ENCODE results near the gene SMC3. TPM values are rescaled to one million over a fixed set of nuclear protein-coding genes. Genes with fewer than 3 reads are reported as not detected.

The SMC3 gene
- total and polyA plus RNA-seq, 5 experiments from 2014 or later, result 53.9 to 77.6 (median 66.7) TPM

GRCh38 chr10:110569736-110570135, 2.2 kb downstream of the SMC3 start:
- ATAC-seq (no peak), DNase-seq (no peak)
- Mint-ChIP-seq H3K4me3 (peak overlapping the region; percentile 69 to 99 (median 95)), H3K4me1 (peaks cover 20 to 60% (median 51%) of the 10 kb centered on the region in 4 donors), H3K36me3 (peaks cover 0 to 23% (median 0%) of the 10 kb centered on the region in 3 donors), H3K27ac (peak overlapping the region in 6 of 10 donors; percentile 12 to 86 (median 50)), H3K9me3 (no peaks in the 10 kb centered on the region), H3K27me3 (peaks cover 0 to under 1% (median 0%) of the 10 kb centered on the region in 5 donors)
- POLR2A ChIA-PET, result no interaction called here

GRCh38 chr10:110571093-110571743, 3.7 kb downstream of the SMC3 start:
- peaks cover 23 to 68% (median 58%) of the 10 kb centered on the region in 4 donors for H3K4me1 Mint-ChIP-seq
- peaks cover 0 to 36% (median 2%) of the 10 kb centered on the region in 3 donors for H3K36me3 Mint-ChIP-seq
- DNase-seq (no peak), ATAC-seq (no peak)
- POLR2A ChIA-PET, result no interaction called here
- H3K4me3 Mint-ChIP-seq, result peak overlapping the region in 4 of 10 donors; percentile 1 to 36 (median 10)
- H3K27me3 Mint-ChIP-seq, result no peaks in the 10 kb centered on the region
- peak overlapping the region in 1 of 10 donors; percentile 13 for H3K27ac Mint-ChIP-seq
- no peaks in the 10 kb centered on the region for H3K9me3 Mint-ChIP-seq

DNA sequence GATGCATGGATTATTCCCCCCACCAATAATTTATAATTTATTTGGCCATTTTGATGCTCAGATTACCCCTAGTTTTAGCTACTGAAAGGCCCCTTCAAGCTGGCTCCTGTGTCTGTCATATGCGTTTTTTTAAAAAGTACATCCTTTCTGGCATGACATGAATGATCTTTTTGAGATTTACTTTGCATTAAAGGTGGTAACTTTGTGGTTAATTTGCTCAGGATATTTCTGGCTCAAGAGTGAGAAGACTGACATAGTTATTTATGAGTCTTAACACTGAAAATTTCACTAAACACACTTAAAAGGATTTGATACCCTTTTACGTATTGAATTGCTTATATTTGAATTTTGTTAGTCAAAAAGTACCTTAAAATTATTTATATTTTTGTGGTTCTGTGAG, 5.4 kb downstream of the SMC3 start:
- ATAC-seq (no peak), DNase-seq (no peak)
- peaks cover 0 to 46% (median 5%) of the 10 kb centered on the region in 3 donors for H3K36me3 Mint-ChIP-seq
- H3K4me1 Mint-ChIP-seq, result peaks cover 24 to 61% (median 55%) of the 10 kb centered on the region in 4 donors
- H3K4me3 Mint-ChIP-seq, result peak overlapping the region in 5 of 10 donors; percentile 30 to 70 (median 35)
- peak overlapping the region in 3 of 10 donors; percentile 15 to 62 (median 18) for H3K27ac Mint-ChIP-seq
- POLR2A ChIA-PET, result no interaction called here
- H3K27me3 Mint-ChIP-seq, result no peaks in the 10 kb centered on the region
- no peaks in the 10 kb centered on the region for H3K9me3 Mint-ChIP-seq

GRCh38 chr10:110574420-110574819, 6.9 kb downstream of the SMC3 start:
- H3K27ac Mint-ChIP-seq, result peak overlapping the region in 5 of 10 donors; percentile 11 to 68 (median 41)
- H3K4me1 Mint-ChIP-seq, result peaks cover 21 to 50% (median 46%) of the 10 kb centered on the region in 4 donors
- no peak for DNase-seq
- no peaks in the 10 kb centered on the region for H3K27me3 Mint-ChIP-seq
- peaks cover 4 to 60% (median 16%) of the 10 kb centered on the region in 3 donors for H3K36me3 Mint-ChIP-seq
- POLR2A ChIA-PET, result no interaction called here
- peak overlapping the region in 2 of 10 donors; percentile 8 to 41 for H3K4me3 Mint-ChIP-seq
- peak in 1 of 2 donors; percentile 17 for ATAC-seq
- no peaks in the 10 kb centered on the region for H3K9me3 Mint-ChIP-seq

GRCh38 chr10:110576220-110576619, 8.7 kb downstream of the SMC3 start:
- no peak overlapping the region for H3K4me3 Mint-ChIP-seq
- POLR2A ChIA-PET, result no interaction called here
- ATAC-seq, result no peak
- H3K36me3 Mint-ChIP-seq, result peaks cover 5 to 66% (median 19%) of the 10 kb centered on the region in 3 donors
- no peaks in the 10 kb centered on the region for H3K27me3 Mint-ChIP-seq
- H3K9me3 Mint-ChIP-seq, result no peaks in the 10 kb centered on the region
- peaks cover 14 to 35% (median 30%) of the 10 kb centered on the region in 4 donors for H3K4me1 Mint-ChIP-seq
- H3K27ac Mint-ChIP-seq, result peak overlapping the region in 4 of 10 donors; percentile 9 to 18 (median 14)
- DNase-seq, result no peak

- Mint-ChIP-seq H3K27ac (no peak overlapping the region), H3K36me3 (peaks cover 5 to 73% (median 19%) of the 10 kb centered on the region in 3 donors), H3K9me3 (no peaks in the 10 kb centered on the region), H3K27me3 (no peaks in the 10 kb centered on the region), H3K4me1 (peaks cover 14 to 30% (median 24%) of the 10 kb centered on the region in 4 donors), H3K4me3 (no peak overlapping the region)
- DNase-seq (no peak), ATAC-seq (no peak)
- POLR2A ChIA-PET, result no interaction called here
Measured at GRCh38 chr10:110577056-110577455, 9.6 kb downstream of the SMC3 start.

DNA sequence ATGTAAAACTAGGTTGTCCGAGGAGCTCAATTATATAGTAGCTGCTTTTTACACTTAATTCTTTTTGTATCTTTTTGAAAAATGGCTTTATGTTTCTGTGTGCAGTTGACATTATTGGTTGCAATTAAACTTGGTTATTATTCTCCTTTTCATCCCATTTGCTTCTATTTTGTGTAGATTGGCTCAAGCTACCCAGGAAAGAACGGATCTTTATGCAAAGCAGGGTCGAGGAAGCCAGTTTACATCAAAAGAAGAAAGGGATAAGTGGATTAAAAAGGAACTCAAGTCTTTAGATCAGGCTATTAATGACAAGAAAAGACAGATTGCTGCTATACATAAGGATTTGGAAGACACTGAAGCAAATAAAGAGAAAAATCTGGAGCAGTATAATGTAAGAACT, 16.5 kb downstream of the SMC3 start:
- H3K36me3 Mint-ChIP-seq, result peaks cover 5 to 91% (median 26%) of the 10 kb centered on the region in 3 donors
- H3K27ac Mint-ChIP-seq, result no peak overlapping the region
- ATAC-seq, result no peak

DNA sequence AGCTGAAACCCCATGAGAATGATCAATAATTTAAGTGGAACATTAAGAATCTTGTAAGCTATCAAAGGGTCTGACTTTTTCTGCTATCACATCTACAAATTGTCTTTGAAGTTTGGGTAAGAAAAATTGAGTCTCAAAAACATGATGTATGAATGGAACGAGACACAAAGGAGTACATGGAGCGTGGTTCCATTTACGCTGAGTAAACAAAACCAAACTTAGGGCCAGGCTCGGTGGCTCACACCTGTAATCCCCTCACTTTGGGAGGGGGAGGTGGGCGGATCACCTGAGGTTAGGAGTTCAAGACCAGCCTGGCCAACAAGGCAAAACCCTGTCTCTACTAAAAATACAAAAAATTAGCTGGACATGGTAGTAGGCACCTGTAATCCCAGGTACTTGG, 24.3 kb downstream of the SMC3 start:
- H3K27me3 Mint-ChIP-seq, result no peaks in the 10 kb centered on the region
- peaks cover 4 to 91% (median 18%) of the 10 kb centered on the region in 3 donors for H3K36me3 Mint-ChIP-seq
- no peaks in the 10 kb centered on the region for H3K4me1 Mint-ChIP-seq
- H3K9me3 Mint-ChIP-seq, result no peaks in the 10 kb centered on the region
- POLR2A ChIA-PET, result no interaction called here
- H3K27ac Mint-ChIP-seq, result no peak overlapping the region
- DNase-seq, result no peak
- no peak overlapping the region for H3K4me3 Mint-ChIP-seq
- ATAC-seq, result no peak

More for the DNA sequence above, 16.5 kb downstream of the SMC3 start:
- no peak for DNase-seq
- H3K4me3 Mint-ChIP-seq, result no peak overlapping the region
- no peaks in the 10 kb centered on the region for H3K27me3 Mint-ChIP-seq
- H3K4me1 Mint-ChIP-seq, result peaks cover 0 to 2% (median 0%) of the 10 kb centered on the region in 4 donors
- POLR2A ChIA-PET, result no interaction called here
- H3K9me3 Mint-ChIP-seq, result no peaks in the 10 kb centered on the region

GRCh38 chr10:110597476-110597875, 30.0 kb downstream of the SMC3 start:
- no peaks in the 10 kb centered on the region for H3K4me1 Mint-ChIP-seq
- ATAC-seq (no peak), DNase-seq (no peak)
- peak overlapping the region in 1 of 10 donors; percentile 43 for H3K27ac Mint-ChIP-seq
- POLR2A ChIA-PET, result no interaction called here
- H3K36me3 Mint-ChIP-seq, result peaks cover 6 to 87% (median 11%) of the 10 kb centered on the region in 3 donors
- H3K4me3 Mint-ChIP-seq, result no peak overlapping the region
- H3K27me3 Mint-ChIP-seq, result no peaks in the 10 kb centered on the region
- H3K9me3 Mint-ChIP-seq, result no peaks in the 10 kb centered on the region

GRCh38 chr10:110600487-110601101, 33.1 kb downstream of the SMC3 start:
- POLR2A ChIA-PET, result no interaction called here
- ATAC-seq, result peak; percentile 54 to 61
- Mint-ChIP-seq H3K4me3 (no peak overlapping the region), H3K27ac (peak overlapping the region in 1 of 10 donors; percentile 71), H3K9me3 (no peaks in the 10 kb centered on the region), H3K36me3 (peaks cover 6 to 89% (median 11%) of the 10 kb centered on the region in 3 donors), H3K27me3 (no peaks in the 10 kb centered on the region), H3K4me1 (no peaks in the 10 kb centered on the region)
- DNase-seq, result peak in 6 of 10 donors; percentile 9 to 41 (median 18)

GRCh38 chr10:110601581-110601980, 34.1 kb downstream of the SMC3 start:
- ATAC-seq (no peak), DNase-seq (no peak)
- no peak overlapping the region for H3K4me3 Mint-ChIP-seq
- no peaks in the 10 kb centered on the region for H3K27me3 Mint-ChIP-seq
- POLR2A ChIA-PET, result no interaction called here
- H3K36me3 Mint-ChIP-seq, result peaks cover 6 to 87% (median 8%) of the 10 kb centered on the region in 3 donors
- no peaks in the 10 kb centered on the region for H3K9me3 Mint-ChIP-seq
- no peaks in the 10 kb centered on the region for H3K4me1 Mint-ChIP-seq
- H3K27ac Mint-ChIP-seq, result peak overlapping the region in 1 of 10 donors; percentile 12

- no peaks in the 10 kb centered on the region for H3K9me3 Mint-ChIP-seq
- ATAC-seq (no peak), DNase-seq (no peak)
- H3K4me3 Mint-ChIP-seq, result no peak overlapping the region
- H3K4me1 Mint-ChIP-seq, result peaks cover 0 to 6% (median 2%) of the 10 kb centered on the region in 4 donors
- no peaks in the 10 kb centered on the region for H3K27me3 Mint-ChIP-seq
- peak overlapping the region in 2 of 10 donors; percentile 33 to 56 for H3K27ac Mint-ChIP-seq
- POLR2A ChIA-PET, result no interaction called here
- H3K36me3 Mint-ChIP-seq, result peaks cover 0 to 32% (median 2%) of the 10 kb centered on the region in 3 donors
Measured at GRCh38 chr10:110608087-110608486, 40.6 kb downstream of the SMC3 start.

GRCh38 chr10:110609605-110610004, 42.1 kb downstream of the SMC3 start:
- ATAC-seq (no peak), DNase-seq (no peak)
- Mint-ChIP-seq H3K4me3 (no peak overlapping the region), H3K36me3 (peaks cover 0 to 19% (median 0%) of the 10 kb centered on the region in 3 donors), H3K27me3 (no peaks in the 10 kb centered on the region), H3K4me1 (peaks cover 0 to 6% (median 2%) of the 10 kb centered on the region in 4 donors), H3K9me3 (no peaks in the 10 kb centered on the region), H3K27ac (peak overlapping the region in 1 of 10 donors; percentile 39)
- POLR2A ChIA-PET, result no interaction called here
